Vagina (tissue), 2 donors: ENCODE data around the gene SCYL1. TPM values are rescaled to one million over a fixed set of nuclear protein-coding genes. Genes with fewer than 3 reads are reported as not detected.

Experiments used
- DNase-seq, 2 donors: peaks; one replicate each; pipeline ENCODE4 v3.0.0-alpha.2; 2017; ENCODE audit errors: extremely low spot score in 2 of 2
- H3K27ac ChIP-seq: fragments of 200-600 bp; sonication (generic); one replicate; pipeline ENCODE4 v1.5.1; 2019
- H3K27me3 ChIP-seq: fragments of 200-600 bp; sonication (generic); one replicate; pipeline ENCODE4 v1.5.1; 2019
- H3K36me3 ChIP-seq, 2 donors: fragments of 200-600 bp; sonication (generic); one replicate each; pipeline ENCODE4 v1.5.1; 2017 to 2019
- H3K4me1 ChIP-seq: fragments of 200-600 bp; sonication (generic); one replicate; pipeline ENCODE4 v1.5.1; 2019
- H3K4me3 ChIP-seq, 2 donors: fragments of 200-600 bp; sonication (generic); 1 replicate in 1 of 2; 2 replicates in 1 of 2; pipeline ENCODE4 v1.5.1; 2016 to 2019
- H3K9me3 ChIP-seq: fragments of 200-600 bp; sonication (generic); one replicate; pipeline ENCODE4 v1.5.1; 2019
- CTCF ChIP-seq, 3 experiments: fragments of 450-650 bp in 2 of 3; fragments of 200-600 bp in 1 of 3; sonication (generic) in 1 of 3; IDR thresholded peaks; one replicate each; pipeline ENCODE4 v1.5.1; 2017 to 2019; ENCODE audit warnings: antibody characterized with exemption in 3 of 3, mild to moderate bottlenecking in 2 of 3, moderate library complexity in 2 of 3
- POLR2A ChIP-seq, 2 donors: fragments of 450-650 bp; IDR thresholded peaks; one replicate each; pipeline ENCODE4 v1.6.1; 2017; ENCODE audit warnings: antibody characterized with exemption in 2 of 2, mild to moderate bottlenecking in 2 of 2, moderate library complexity in 2 of 2
- POLR2AphosphoS5 ChIP-seq, 2 donors: sonication (generic); formaldehyde crosslinking; IDR thresholded peaks; one replicate each; pipeline ENCODE4 v1.9.0; 2017; ENCODE audit warnings: antibody characterized with exemption in 2 of 2, mild to moderate bottlenecking in 2 of 2, low read depth in 1 of 2; ENCODE audit not compliant: insufficient read depth in 1 of 2
- intact Hi-C: fragments of 100-400 bp; cut with DNase I; formaldehyde crosslinking; loops from one replicate; pipeline ENCODE4 v1.15.1; 2023
- total RNA-seq: library from RNA; depleted of rRNA; stranded (reverse); fragments of >200 nt; gene quantifications from one replicate; pipeline ENCODE4 v1.2.3, GENCODE V29; 2016

The SCYL1 gene
- total RNA-seq, 1 donor from 2014 or later: 77.3 TPM

DNA sequence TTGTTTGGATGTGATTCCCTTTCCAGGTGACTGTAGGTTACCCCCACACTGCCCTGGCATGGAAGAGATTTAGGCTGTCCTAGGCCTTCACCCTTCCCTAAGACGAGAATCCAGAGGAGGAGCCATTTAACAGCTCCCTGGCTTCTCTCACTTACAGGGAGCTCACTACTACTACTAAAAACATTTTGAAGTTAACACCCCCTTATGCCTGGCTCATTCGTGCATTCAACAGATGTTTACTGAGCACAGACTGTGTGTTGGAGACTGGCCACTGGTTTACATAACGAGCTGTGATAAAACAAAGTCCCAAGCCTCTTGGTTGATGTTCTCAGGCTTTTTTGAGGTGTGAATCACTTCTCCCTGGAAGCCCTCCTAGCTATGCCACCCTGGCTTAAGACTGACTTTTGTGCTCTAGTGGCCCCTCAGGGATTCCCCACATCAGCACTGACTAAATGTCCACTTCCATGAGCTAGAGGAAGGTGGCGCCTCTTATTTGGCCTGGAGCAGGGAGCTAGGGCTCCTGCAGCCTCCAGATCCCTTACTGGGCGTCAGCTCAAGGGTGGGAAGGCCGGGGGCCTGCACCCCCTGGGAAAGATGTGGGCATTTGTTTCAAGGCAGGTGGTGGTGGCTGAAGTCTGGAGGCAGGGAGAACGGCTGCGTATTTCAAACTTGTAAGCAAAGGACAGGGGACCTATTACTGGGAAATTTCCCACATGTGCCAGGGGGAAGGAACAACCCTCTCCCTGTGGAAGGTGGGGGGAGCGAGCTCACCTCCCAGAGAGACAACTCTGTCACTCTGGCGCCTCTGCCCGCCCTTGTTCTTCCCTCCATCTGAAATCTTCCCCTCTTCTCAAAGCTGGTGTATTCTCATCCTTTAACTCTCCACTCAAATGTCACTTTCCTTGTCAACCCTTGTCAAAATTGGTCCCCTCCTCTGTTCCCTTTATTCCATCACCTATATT lies 45.4 kb upstream of the SCYL1 start:
- peak in 1 of 2 donors; percentile 96 for DNase-seq
- Histone ChIP-seq H3K4me3 (peak overlapping the region; percentile 29 to 84), H3K27me3 (no peaks in the 10 kb centered on the region), H3K36me3 (no peaks in the 10 kb centered on the region), H3K9me3 (no peaks in the 10 kb centered on the region), H3K27ac (peak overlapping the region; percentile 100), H3K4me1 (peaks cover 56% of the 10 kb centered on the region)
- intact Hi-C loops: no loop called here
- TF ChIP-seq CTCF (IDR thresholded peaks at IDR 0.05) (peak in 1 of 3 experiments; percentile 17), POLR2AphosphoS5 (IDR thresholded peaks at IDR 0.05; ENCODE audit: insufficient read depth in 1 of 2, low read depth in 1 of 2) (peak; percentile 70 to 80), POLR2A (IDR thresholded peaks at IDR 0.05) (peak in 1 of 2 donors; percentile 13)

DNA sequence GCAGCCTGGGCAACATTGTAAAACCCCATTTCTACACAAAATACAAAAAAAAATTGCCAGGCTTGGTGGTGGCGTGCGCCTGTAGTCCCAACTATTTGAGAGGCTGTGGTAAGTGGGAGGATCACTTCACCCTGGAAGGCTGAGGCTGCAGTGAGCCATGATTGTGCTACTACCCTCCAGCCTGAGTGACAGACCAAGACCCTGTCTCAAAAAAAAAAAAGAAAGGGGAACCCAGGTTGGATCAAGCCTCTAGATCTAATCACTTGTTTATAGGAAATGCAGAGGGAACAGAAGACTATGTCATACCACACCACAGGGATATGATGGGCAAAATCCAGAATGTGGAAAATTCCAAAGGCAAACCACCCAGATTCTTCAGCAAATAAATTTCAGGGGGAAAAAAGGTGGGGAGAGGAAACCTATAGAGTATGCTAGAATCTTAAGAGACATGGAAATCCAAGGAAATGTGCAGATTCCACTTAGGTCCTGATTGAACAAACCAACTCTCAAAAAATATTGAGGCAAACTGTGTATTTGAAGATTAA lies 42.5 kb upstream of the SCYL1 start:
- intact Hi-C loops: no loop called here
- Histone ChIP-seq H3K27ac (peak overlapping the region; percentile 100), H3K4me1 (peaks cover 71% of the 10 kb centered on the region)

DNA sequence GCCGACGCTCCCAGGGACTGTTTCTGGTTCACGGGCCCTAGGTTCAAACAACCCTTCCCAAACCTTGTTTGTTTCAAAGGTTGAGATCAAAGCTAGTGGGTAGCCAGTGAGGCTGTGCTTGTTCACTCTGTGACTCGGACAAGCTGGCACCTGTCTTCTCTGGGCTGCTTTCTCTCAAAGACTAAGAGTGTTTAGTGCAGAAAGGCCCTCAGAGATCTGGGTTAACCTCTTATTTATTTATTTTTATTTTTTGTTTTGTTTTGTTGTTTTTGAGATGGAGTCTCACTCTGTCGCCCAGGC lies 39.0 kb upstream of the SCYL1 start:
- no peak overlapping the region for H3K4me3 ChIP-seq
- peaks cover 70% of the 10 kb centered on the region for H3K4me1 ChIP-seq
- no peaks in the 10 kb centered on the region for H3K27me3 ChIP-seq
- no peaks in the 10 kb centered on the region for H3K9me3 ChIP-seq
- TF ChIP-seq POLR2A (IDR thresholded peaks at IDR 0.05): no peak
- TF ChIP-seq POLR2AphosphoS5 (IDR thresholded peaks at IDR 0.05; ENCODE audit: insufficient read depth in 1 of 2, low read depth in 1 of 2): no peak
- TF ChIP-seq CTCF (IDR thresholded peaks at IDR 0.05): no peak
- H3K36me3 ChIP-seq: no peaks in the 10 kb centered on the region
- intact Hi-C loops: no loop called here
- H3K27ac ChIP-seq: peak overlapping the region; percentile 100
- no peak for DNase-seq

More for the DNA sequence above, 42.5 kb upstream of the SCYL1 start:
- no peak for DNase-seq
- no peak for TF ChIP-seq POLR2AphosphoS5 (IDR thresholded peaks at IDR 0.05; ENCODE audit: insufficient read depth in 1 of 2, low read depth in 1 of 2)
- TF ChIP-seq CTCF (IDR thresholded peaks at IDR 0.05): no peak
- TF ChIP-seq POLR2A (IDR thresholded peaks at IDR 0.05): no peak
- no peaks in the 10 kb centered on the region for H3K36me3 ChIP-seq
- no peaks in the 10 kb centered on the region for H3K27me3 ChIP-seq
- no peak overlapping the region for H3K4me3 ChIP-seq
- no peaks in the 10 kb centered on the region for H3K9me3 ChIP-seq

DNA sequence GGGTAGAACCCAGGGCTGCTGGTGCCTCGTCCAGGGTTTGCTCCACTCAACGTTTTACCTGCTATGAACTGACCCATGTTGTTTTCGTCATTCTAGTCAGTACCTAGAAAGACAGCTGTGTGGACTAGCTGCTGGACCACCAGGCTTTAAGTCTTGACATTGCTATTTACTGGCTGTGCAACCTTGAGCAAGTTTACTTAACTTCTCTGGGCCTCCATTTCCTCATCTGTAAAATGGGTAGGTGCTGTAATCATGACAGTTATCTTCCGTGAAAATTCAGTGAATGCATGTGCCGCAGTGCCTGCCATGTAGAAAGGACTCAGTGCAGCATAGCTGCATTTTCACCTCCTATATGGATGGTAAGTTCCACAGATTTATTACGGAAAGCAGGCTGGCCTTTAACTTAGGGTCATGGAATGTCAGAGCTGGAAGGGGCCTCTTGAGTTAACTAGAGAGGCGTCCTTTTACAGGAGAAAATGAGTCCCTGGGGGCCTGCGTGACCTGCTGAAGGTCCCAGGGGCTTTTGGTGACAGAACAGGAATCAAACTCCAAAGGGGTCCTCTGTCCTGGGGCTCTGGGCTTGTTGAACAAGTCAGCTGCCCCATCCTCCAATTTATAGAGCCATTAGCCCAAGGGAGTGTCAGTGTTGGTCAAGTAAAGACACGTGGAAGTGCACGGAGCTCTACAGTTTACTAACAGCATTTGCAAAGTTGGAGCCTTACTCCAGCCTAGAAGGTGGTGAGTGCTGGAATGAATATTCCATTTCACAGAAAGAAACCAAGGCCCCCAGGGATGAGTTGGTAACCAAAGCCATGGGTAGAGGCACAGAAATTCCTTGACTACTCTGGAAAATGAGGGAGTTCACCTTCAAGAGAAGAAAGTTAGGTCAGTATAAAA lies 38.1 kb upstream of the SCYL1 start:
- Histone ChIP-seq H3K27me3 (no peaks in the 10 kb centered on the region), H3K4me1 (peaks cover 70% of the 10 kb centered on the region), H3K9me3 (no peaks in the 10 kb centered on the region), H3K27ac (peak overlapping the region; percentile 100), H3K4me3 (no peak overlapping the region), H3K36me3 (no peaks in the 10 kb centered on the region)
- peak in 1 of 2 donors; percentile 92 for DNase-seq
- TF ChIP-seq POLR2AphosphoS5 (IDR thresholded peaks at IDR 0.05; ENCODE audit: insufficient read depth in 1 of 2, low read depth in 1 of 2) (no peak), POLR2A (IDR thresholded peaks at IDR 0.05) (no peak), CTCF (IDR thresholded peaks at IDR 0.05) (no peak)
- intact Hi-C loops: no loop called here
